GM06990 (cell line): ENCODE measurements around the gene CELSR3.
A peak's percentile ranks its signal among the peaks of the same experiment; 100 is the strongest.

Experiments
- DNase-seq: peaks from one replicate; pipeline ENCODE4 v3.0.0-alpha.2; 2011; ENCODE audit not compliant: insufficient read length; ENCODE audit errors: extremely low read depth
- H3K27me3 ChIP-seq: replicated peaks from 2 replicates; pipeline ENCODE4 v1.6.0; 2011; ENCODE audit warnings: low read length; ENCODE audit not compliant: control insufficient read depth, insufficient read depth
- H3K36me3 ChIP-seq: 2 replicates; pipeline ENCODE4 v1.5.1; 2011; ENCODE audit warnings: low read length; ENCODE audit not compliant: control insufficient read depth, insufficient read depth
- H3K4me3 ChIP-seq: replicated peaks from 2 replicates; pipeline ENCODE4 v1.5.1; 2011; ENCODE audit warnings: low read depth, mild to moderate bottlenecking, control low read depth, low read length
- TF ChIP-seq, protein P1 (sequence below): IDR thresholded peaks from 2 replicates; pipeline ENCODE4 v1.5.1; 2011; ENCODE audit warnings: low read length, control low read depth, mild to moderate bottlenecking, inconsistent platforms; ENCODE audit not compliant: insufficient read depth, poor library complexity, severe bottlenecking

CELSR3 gene, protein sequence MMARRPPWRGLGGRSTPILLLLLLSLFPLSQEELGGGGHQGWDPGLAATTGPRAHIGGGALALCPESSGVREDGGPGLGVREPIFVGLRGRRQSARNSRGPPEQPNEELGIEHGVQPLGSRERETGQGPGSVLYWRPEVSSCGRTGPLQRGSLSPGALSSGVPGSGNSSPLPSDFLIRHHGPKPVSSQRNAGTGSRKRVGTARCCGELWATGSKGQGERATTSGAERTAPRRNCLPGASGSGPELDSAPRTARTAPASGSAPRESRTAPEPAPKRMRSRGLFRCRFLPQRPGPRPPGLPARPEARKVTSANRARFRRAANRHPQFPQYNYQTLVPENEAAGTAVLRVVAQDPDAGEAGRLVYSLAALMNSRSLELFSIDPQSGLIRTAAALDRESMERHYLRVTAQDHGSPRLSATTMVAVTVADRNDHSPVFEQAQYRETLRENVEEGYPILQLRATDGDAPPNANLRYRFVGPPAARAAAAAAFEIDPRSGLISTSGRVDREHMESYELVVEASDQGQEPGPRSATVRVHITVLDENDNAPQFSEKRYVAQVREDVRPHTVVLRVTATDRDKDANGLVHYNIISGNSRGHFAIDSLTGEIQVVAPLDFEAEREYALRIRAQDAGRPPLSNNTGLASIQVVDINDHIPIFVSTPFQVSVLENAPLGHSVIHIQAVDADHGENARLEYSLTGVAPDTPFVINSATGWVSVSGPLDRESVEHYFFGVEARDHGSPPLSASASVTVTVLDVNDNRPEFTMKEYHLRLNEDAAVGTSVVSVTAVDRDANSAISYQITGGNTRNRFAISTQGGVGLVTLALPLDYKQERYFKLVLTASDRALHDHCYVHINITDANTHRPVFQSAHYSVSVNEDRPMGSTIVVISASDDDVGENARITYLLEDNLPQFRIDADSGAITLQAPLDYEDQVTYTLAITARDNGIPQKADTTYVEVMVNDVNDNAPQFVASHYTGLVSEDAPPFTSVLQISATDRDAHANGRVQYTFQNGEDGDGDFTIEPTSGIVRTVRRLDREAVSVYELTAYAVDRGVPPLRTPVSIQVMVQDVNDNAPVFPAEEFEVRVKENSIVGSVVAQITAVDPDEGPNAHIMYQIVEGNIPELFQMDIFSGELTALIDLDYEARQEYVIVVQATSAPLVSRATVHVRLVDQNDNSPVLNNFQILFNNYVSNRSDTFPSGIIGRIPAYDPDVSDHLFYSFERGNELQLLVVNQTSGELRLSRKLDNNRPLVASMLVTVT (N-terminal part only)

GRCh38 chr3:48662753-48663488 lies at the start of gene CELSR3:
Gene CELSR3, minus strand, starts transcription at chr3:48662886. Its CDS starts 252 bp downstream, at chr3:48662634.
- TF ChIP-seq, protein P1, sequence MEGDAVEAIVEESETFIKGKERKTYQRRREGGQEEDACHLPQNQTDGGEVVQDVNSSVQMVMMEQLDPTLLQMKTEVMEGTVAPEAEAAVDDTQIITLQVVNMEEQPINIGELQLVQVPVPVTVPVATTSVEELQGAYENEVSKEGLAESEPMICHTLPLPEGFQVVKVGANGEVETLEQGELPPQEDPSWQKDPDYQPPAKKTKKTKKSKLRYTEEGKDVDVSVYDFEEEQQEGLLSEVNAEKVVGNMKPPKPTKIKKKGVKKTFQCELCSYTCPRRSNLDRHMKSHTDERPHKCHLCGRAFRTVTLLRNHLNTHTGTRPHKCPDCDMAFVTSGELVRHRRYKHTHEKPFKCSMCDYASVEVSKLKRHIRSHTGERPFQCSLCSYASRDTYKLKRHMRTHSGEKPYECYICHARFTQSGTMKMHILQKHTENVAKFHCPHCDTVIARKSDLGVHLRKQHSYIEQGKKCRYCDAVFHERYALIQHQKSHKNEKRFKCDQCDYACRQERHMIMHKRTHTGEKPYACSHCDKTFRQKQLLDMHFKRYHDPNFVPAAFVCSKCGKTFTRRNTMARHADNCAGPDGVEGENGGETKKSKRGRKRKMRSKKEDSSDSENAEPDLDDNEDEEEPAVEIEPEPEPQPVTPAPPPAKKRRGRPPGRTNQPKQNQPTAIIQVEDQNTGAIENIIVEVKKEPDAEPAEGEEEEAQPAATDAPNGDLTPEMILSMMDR, result no peak
- H3K4me3 ChIP-seq, result peak within 1 kb of the TSS; percentile 56
- H3K36me3 ChIP-seq, result no peaks in the 10 kb centered on the region
- peak; percentile 85 for DNase-seq
- no peaks in the 10 kb centered on the region for H3K27me3 ChIP-seq

DNA sequence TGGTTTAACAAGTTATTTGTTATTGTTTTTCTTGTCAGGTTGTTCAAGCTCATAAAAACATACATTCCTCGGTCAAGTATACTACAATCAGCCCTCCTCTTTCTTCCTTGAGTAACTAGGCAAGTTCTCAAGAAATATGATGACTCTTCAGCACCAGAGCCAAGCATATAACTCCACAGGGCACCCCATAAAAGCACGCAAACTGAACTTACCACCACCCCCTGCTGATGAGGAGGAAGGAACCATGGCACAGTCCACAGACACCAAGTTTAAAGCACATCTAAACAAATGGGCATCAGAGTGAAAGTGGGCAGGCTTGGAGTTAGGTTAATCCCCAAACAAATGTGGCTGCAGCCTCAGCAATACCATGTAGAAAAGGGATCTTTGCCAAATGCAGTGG lies 49.0 kb upstream of the CELSR3 start:
- TF ChIP-seq, protein P1, result no peak
- DNase-seq, result no peak
- Histone ChIP-seq H3K4me3 (no peak overlapping the region), H3K27me3 (no peaks in the 10 kb centered on the region), H3K36me3 (peaks cover 15% of the 10 kb centered on the region)

DNA sequence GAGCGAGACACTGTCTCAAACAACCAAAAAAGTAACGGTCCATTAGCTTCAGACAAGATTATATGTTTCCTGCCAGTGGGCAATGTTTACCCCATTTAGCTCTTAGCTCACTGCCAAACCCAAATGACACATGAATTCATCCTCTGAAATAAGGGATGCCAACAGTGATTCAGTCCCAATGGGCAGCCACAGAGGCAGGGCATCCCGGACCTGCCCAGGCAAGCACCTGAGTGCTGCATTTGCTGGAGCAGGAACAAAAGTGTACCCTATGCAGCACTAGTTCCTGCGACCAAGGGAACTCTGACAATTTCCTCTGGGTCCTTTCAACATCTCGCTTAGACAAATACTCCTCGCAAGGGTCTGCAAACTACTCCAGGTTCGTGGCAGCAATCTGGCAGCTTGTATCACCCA lies 46.4 kb upstream of the CELSR3 start:
- Histone ChIP-seq H3K36me3 (peaks cover 19% of the 10 kb centered on the region), H3K4me3 (no peak overlapping the region), H3K27me3 (no peaks in the 10 kb centered on the region)
- no peak for DNase-seq
- TF ChIP-seq, protein P1, result no peak

- H3K4me3 ChIP-seq, result no peak overlapping the region
- H3K36me3 ChIP-seq, result peaks cover 19% of the 10 kb centered on the region
- no peaks in the 10 kb centered on the region for H3K27me3 ChIP-seq
- TF ChIP-seq, protein P1, result no peak
- DNase-seq, result no peak
Observed at GRCh38 chr3:48708481-48708889, 45.8 kb upstream of the CELSR3 start.

GRCh38 chr3:48707157-48707556 lies 44.5 kb upstream of the CELSR3 start:
- peaks cover 16% of the 10 kb centered on the region for H3K36me3 ChIP-seq
- TF ChIP-seq, protein P1, result no peak
- no peak for DNase-seq
- no peak overlapping the region for H3K4me3 ChIP-seq
- H3K27me3 ChIP-seq, result no peaks in the 10 kb centered on the region
